Neural progenitor cell (in vitro differentiated cells): ENCODE measurements around the gene MRAS. TPM values are rescaled to one million over a fixed set of nuclear protein-coding genes. Genes with fewer than 3 reads are reported as not detected.
A peak's percentile ranks its signal among the peaks of the same experiment; 100 is the strongest.

Experiments
- DNase-seq: peaks from one replicate; pipeline ENCODE4 v3.0.0-alpha.2; 2016; ENCODE audit warnings: low spot score
- H2AFZ ChIP-seq: fragments of 200-600 bp; sonication (generic); replicated peaks from 2 replicates; pipeline ENCODE4 v1.6.1; 2016; ENCODE audit warnings: antibody characterized with exemption
- H3F3A ChIP-seq: fragments of 200-600 bp; sonication (generic); 2 replicates; pipeline ENCODE4 v1.6.1; 2016; ENCODE audit warnings: antibody characterized with exemption, low read depth
- H3K27ac ChIP-seq: fragments of 200-600 bp; sonication (generic); 2 replicates; pipeline ENCODE4 v1.5.1; 2016; ENCODE audit warnings: mild to moderate bottlenecking
- H3K27me3 ChIP-seq: fragments of 200-600 bp; sonication (generic); 2 replicates; pipeline ENCODE4 v1.6.1; 2016; ENCODE audit warnings: mild to moderate bottlenecking, moderate library complexity
- H3K36me3 ChIP-seq: fragments of 200-600 bp; sonication (generic); 2 replicates; pipeline ENCODE4 v1.5.1; 2016
- H3K4me1 ChIP-seq: fragments of 200-600 bp; sonication (generic); 2 replicates; pipeline ENCODE4 v1.6.1; 2016; ENCODE audit warnings: mixed run types
- H3K4me2 ChIP-seq: fragments of 200-600 bp; sonication (generic); 2 replicates; pipeline ENCODE4 v1.6.1; 2016
- H3K4me3 ChIP-seq: fragments of 200-600 bp; sonication (generic); 2 replicates; pipeline ENCODE4 v1.5.1; 2016
- H3K79me2 ChIP-seq: fragments of 200-600 bp; sonication (generic); 2 replicates; pipeline ENCODE4 v1.6.1; 2016; ENCODE audit warnings: low read depth
- H3K9ac ChIP-seq: fragments of 200-600 bp; sonication (generic); 2 replicates; pipeline ENCODE4 v1.6.1; 2016
- H3K9me3 ChIP-seq: fragments of 200-600 bp; sonication (generic); 2 replicates; pipeline ENCODE4 v1.5.1; 2016; ENCODE audit warnings: low read depth
- H4K20me1 ChIP-seq: fragments of 200-600 bp; sonication (generic); 2 replicates; pipeline ENCODE4 v1.6.1; 2016; ENCODE audit warnings: low read depth
- H3K27ac Mint-ChIP-seq: 3 replicates; pipeline ENCODE4 v1.8.0; 2021; ENCODE audit warnings: mixed read lengths
- H3K27me3 Mint-ChIP-seq: 2 replicates; pipeline ENCODE4 v1.8.0; 2022; ENCODE audit warnings: low read depth, mild to moderate bottlenecking, inconsistent platforms, moderate library complexity, mixed read lengths; ENCODE audit not compliant: insufficient read depth
- H3K36me3 Mint-ChIP-seq: 3 replicates; pipeline ENCODE4 v1.8.0; 2021; ENCODE audit warnings: mixed read lengths
- H3K4me1 Mint-ChIP-seq: 3 replicates; pipeline ENCODE4 v1.8.0; 2021; ENCODE audit warnings: mixed read lengths
- H3K4me3 Mint-ChIP-seq: 3 replicates; pipeline ENCODE4 v1.8.0; 2021; ENCODE audit warnings: mild to moderate bottlenecking, moderate library complexity, mixed read lengths
- H3K9me3 Mint-ChIP-seq: 3 replicates; pipeline ENCODE4 v1.8.0; 2020; ENCODE audit warnings: mixed read lengths
- EZH2 ChIP-seq: fragments of 200-600 bp; sonication (generic); IDR thresholded peaks from 2 replicates; pipeline ENCODE4 v1.6.1; 2017; ENCODE audit warnings: antibody characterized with exemption, mild to moderate bottlenecking, moderate library complexity
- EZH2phosphoT487 ChIP-seq: fragments of 200-600 bp; sonication (generic); IDR thresholded peaks from 2 replicates; pipeline ENCODE4 v1.6.1; 2017; ENCODE audit warnings: antibody characterized with exemption
- total RNA-seq: library from RNA; depleted of rRNA; stranded (reverse); fragments of >200 nt; gene quantifications from 2 replicates; pipeline ENCODE4 v1.2.3, GENCODE V29; 2015; ENCODE audit warnings: low replicate concordance
- TF ChIP-seq, protein P1 (sequence below): fragments of 200-600 bp; sonication (generic); IDR thresholded peaks from 2 replicates; pipeline ENCODE4 v1.5.1; 2017; ENCODE audit warnings: antibody characterized with exemption, mild to moderate bottlenecking

MRAS gene
- total RNA-seq, 1 donor from 2014 or later: 17.2 TPM

DNA sequence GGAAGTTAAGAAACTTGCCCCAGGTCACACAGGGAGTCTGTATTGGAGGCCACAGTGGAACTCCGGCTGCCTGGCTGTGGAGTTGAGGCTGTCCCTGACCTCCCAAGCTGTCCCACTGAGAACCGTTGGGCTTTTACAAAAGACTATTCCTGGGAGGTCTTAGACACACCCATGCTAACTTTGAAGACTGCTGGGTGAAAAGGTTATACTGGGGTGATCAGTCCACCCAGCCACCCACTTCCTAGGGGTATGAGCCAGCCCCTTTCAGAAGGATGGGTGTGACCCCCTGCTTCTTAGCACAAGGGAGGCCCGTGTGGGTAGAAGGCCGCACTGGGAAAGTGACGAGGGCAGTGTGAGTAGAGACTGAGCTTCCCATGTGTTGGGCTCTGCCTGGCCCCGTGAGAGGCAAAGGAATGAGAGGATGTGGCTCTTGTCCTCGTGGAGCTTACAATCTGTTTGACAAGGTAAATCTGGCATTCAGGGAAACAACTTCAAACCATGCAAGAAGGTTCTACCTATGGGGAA is 19.0 kb downstream of the MRAS start:
- H3K36me3 ChIP-seq: no peaks in the 10 kb centered on the region
- H3K9me3 ChIP-seq: no peaks in the 10 kb centered on the region
- H3K4me1 Mint-ChIP-seq: peaks cover 20% of the 10 kb centered on the region
- no peaks in the 10 kb centered on the region for H3K27me3 ChIP-seq
- no peak overlapping the region for H3K27ac Mint-ChIP-seq
- H3K27me3 Mint-ChIP-seq: peaks cover 4% of the 10 kb centered on the region
- no peak overlapping the region for H2AFZ ChIP-seq
- H3K4me1 ChIP-seq: no peaks in the 10 kb centered on the region
- no peak overlapping the region for H3K4me2 ChIP-seq
- no peak overlapping the region for H3K4me3 Mint-ChIP-seq
- no peaks in the 10 kb centered on the region for H4K20me1 ChIP-seq
- DNase-seq: no peak
- no peak overlapping the region for H3K9ac ChIP-seq
- H3K9me3 Mint-ChIP-seq: peaks cover 3% of the 10 kb centered on the region
- no peaks in the 10 kb centered on the region for H3F3A ChIP-seq
- TF ChIP-seq EZH2phosphoT487: no peak
- TF ChIP-seq EZH2: no peak
- TF ChIP-seq, protein P1, sequence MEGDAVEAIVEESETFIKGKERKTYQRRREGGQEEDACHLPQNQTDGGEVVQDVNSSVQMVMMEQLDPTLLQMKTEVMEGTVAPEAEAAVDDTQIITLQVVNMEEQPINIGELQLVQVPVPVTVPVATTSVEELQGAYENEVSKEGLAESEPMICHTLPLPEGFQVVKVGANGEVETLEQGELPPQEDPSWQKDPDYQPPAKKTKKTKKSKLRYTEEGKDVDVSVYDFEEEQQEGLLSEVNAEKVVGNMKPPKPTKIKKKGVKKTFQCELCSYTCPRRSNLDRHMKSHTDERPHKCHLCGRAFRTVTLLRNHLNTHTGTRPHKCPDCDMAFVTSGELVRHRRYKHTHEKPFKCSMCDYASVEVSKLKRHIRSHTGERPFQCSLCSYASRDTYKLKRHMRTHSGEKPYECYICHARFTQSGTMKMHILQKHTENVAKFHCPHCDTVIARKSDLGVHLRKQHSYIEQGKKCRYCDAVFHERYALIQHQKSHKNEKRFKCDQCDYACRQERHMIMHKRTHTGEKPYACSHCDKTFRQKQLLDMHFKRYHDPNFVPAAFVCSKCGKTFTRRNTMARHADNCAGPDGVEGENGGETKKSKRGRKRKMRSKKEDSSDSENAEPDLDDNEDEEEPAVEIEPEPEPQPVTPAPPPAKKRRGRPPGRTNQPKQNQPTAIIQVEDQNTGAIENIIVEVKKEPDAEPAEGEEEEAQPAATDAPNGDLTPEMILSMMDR: no peak
- H3K79me2 ChIP-seq: no peaks in the 10 kb centered on the region
- no peak overlapping the region for H3K4me3 ChIP-seq
- no peak overlapping the region for H3K27ac ChIP-seq
- no peaks in the 10 kb centered on the region for H3K36me3 Mint-ChIP-seq

DNA sequence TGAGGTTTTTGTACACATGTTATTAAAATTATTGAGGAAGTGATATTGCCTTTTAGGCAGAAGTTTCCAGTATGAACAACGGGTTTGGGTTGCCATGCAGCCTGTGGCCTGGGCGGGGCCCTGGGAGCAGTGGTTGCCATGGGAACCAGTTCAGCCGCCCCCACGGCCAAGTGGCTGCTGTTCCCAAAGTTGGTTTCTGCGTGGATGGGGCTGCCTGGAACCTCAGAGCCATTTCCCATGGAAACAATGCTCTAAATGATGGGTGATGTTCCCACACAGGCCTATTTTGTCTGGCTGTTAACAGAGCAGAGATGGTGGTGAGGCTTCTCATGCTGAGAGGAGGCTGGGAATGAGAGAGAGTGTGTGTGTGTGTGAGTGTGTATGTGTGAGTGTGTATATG is 19.5 kb downstream of the MRAS start:
- Histone ChIP-seq H2AFZ (no peak overlapping the region), H3K4me2 (no peak overlapping the region), H3K27me3 (no peaks in the 10 kb centered on the region), H3F3A (no peaks in the 10 kb centered on the region), H3K4me3 (no peak overlapping the region), H3K79me2 (no peaks in the 10 kb centered on the region), H3K36me3 (no peaks in the 10 kb centered on the region), H3K9me3 (no peaks in the 10 kb centered on the region), H3K4me1 (no peaks in the 10 kb centered on the region), H3K27ac (no peak overlapping the region), H3K9ac (no peak overlapping the region), H4K20me1 (no peaks in the 10 kb centered on the region)
- TF ChIP-seq EZH2 (no peak), EZH2phosphoT487 (no peak)
- TF ChIP-seq, protein P1: no peak
- Mint-ChIP-seq H3K4me3 (no peak overlapping the region), H3K4me1 (peaks cover 20% of the 10 kb centered on the region), H3K27me3 (peaks cover 4% of the 10 kb centered on the region), H3K27ac (peak overlapping the region; percentile 4), H3K9me3 (peaks cover 3% of the 10 kb centered on the region), H3K36me3 (no peaks in the 10 kb centered on the region)
- peak; percentile 21 for DNase-seq

DNA sequence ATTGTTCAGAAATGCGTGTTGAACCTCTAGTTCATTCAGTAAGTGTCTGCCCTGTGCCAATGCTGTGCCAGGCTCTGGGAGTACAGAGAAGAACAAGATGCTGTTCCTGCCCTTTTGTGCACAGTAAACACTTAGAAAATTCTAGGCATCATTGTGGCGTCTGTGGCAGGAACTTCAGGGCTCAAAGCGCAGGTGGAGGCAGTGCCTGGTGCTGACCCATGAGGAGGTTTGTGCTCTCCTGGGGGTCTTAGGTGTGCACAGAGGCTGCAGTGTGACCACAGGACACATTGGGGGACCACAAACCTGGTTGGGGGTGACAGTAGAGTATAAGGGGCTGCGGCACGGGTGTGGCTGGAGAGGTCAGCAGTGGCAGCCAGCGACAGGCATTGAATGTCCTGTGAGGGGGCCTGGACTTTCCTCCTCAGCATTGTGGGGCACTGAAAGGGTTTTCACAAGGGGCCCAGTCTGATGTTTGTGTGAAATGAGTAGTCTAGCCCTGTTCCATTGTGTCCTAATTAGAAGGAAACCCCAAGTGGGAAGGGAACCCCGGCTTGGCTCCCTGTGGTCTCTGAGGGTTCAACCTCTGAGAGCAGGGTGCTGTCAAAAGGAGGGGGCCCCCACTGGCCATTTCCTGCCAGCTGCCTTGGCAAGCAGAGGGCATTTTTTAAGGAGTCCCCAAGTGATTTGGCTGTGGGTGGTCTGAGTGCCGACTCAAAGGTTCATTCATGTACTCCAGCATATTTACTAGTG is 20.9 kb downstream of the MRAS start:
- no peaks in the 10 kb centered on the region for H3K9me3 ChIP-seq
- peaks cover 4% of the 10 kb centered on the region for H3K27me3 Mint-ChIP-seq
- no peaks in the 10 kb centered on the region for H3K36me3 ChIP-seq
- peaks cover 7% of the 10 kb centered on the region for H3K36me3 Mint-ChIP-seq
- no peaks in the 10 kb centered on the region for H3K79me2 ChIP-seq
- TF ChIP-seq EZH2phosphoT487: no peak
- no peak for TF ChIP-seq EZH2
- TF ChIP-seq, protein P1: no peak
- H3F3A ChIP-seq: no peaks in the 10 kb centered on the region
- no peaks in the 10 kb centered on the region for H3K27me3 ChIP-seq
- no peak overlapping the region for H3K4me3 ChIP-seq
- no peak overlapping the region for H3K9ac ChIP-seq
- peak overlapping the region; percentile 50 for H3K27ac Mint-ChIP-seq
- no peak overlapping the region for H3K27ac ChIP-seq
- no peak overlapping the region for H3K4me3 Mint-ChIP-seq
- DNase-seq: no peak
- no peaks in the 10 kb centered on the region for H3K4me1 ChIP-seq
- no peak overlapping the region for H2AFZ ChIP-seq
- H3K4me2 ChIP-seq: no peak overlapping the region
- no peaks in the 10 kb centered on the region for H4K20me1 ChIP-seq
- H3K9me3 Mint-ChIP-seq: peaks cover 3% of the 10 kb centered on the region
- H3K4me1 Mint-ChIP-seq: peaks cover 20% of the 10 kb centered on the region
